Tibial nerve (tissue), 4 donors: ENCODE measurements around the gene C14orf93. TPM values are rescaled to one million over a fixed set of nuclear protein-coding genes. Genes with fewer than 3 reads are reported as not detected.

Experiments
- DNase-seq, 2 donors: peaks; one replicate each; pipeline ENCODE4 v3.0.0-alpha.2; 2019; ENCODE audit warnings: low spot score in 2 of 2
- H3K27ac ChIP-seq, 4 donors: fragments of 200-600 bp; sonication (generic) in 3 of 4; one replicate each; pipeline ENCODE4 v1.5.1; 2017 to 2019; ENCODE audit warnings: mild to moderate bottlenecking in 1 of 4
- H3K27me3 ChIP-seq, 2 donors: fragments of 200-600 bp; sonication (generic) in 1 of 2; one replicate each; pipeline versions ENCODE4 v1.5.1 to v1.6.0; 2017 to 2019
- H3K36me3 ChIP-seq, 3 donors: fragments of 200-600 bp; sonication (generic); one replicate each; pipeline ENCODE4 v1.5.1; 2018 to 2019
- H3K4me1 ChIP-seq, 4 donors: fragments of 200-600 bp; sonication (generic) in 3 of 4; one replicate each; pipeline ENCODE4 v1.5.1; 2017 to 2019
- H3K4me3 ChIP-seq, 4 donors: fragments of 200-600 bp; sonication (generic) in 3 of 4; one replicate each; pipeline ENCODE4 v1.5.1; 2017 to 2019; ENCODE audit warnings: mild to moderate bottlenecking in 1 of 4, moderate library complexity in 1 of 4
- H3K9me3 ChIP-seq, 4 donors: fragments of 200-600 bp; sonication (generic) in 3 of 4; one replicate each; pipeline ENCODE4 v1.5.1; 2017 to 2019
- EP300 ChIP-seq, 2 donors: sonication (generic); formaldehyde crosslinking; IDR thresholded peaks; one replicate each; pipeline ENCODE4 v1.6.1; 2017; ENCODE audit warnings: antibody characterized with exemption in 2 of 2, mild to moderate bottlenecking in 1 of 2
- POLR2A ChIP-seq, 2 donors: fragments of 450-650 bp; IDR thresholded peaks; one replicate each; pipeline ENCODE4 v1.6.1; 2017; ENCODE audit warnings: antibody characterized with exemption in 2 of 2, mild to moderate bottlenecking in 2 of 2, moderate library complexity in 2 of 2
- WGBS, 2 donors: methylation state at CpG; one replicate each; pipeline ENCODE4 v1.1.5; 2018; 5-methylcytosine and 5-hydroxymethylcytosine counted together
- total RNA-seq, 4 donors: library from RNA; depleted of rRNA; stranded (reverse); fragments of >200 nt; gene quantifications; one replicate each; pipeline ENCODE4 v1.1.0, GENCODE V29; 2016
- TF ChIP-seq, protein P1 (sequence below), 5 experiments: fragments of 200-600 bp in 3 of 5; fragments of 450-650 bp in 2 of 5; sonication (generic) in 3 of 5; IDR thresholded peaks; one replicate each; pipeline ENCODE4 v1.5.1; 2016 to 2019; ENCODE audit warnings: antibody characterized with exemption in 5 of 5, mild to moderate bottlenecking in 3 of 5, moderate library complexity in 2 of 5

Gene C14orf93, protein sequence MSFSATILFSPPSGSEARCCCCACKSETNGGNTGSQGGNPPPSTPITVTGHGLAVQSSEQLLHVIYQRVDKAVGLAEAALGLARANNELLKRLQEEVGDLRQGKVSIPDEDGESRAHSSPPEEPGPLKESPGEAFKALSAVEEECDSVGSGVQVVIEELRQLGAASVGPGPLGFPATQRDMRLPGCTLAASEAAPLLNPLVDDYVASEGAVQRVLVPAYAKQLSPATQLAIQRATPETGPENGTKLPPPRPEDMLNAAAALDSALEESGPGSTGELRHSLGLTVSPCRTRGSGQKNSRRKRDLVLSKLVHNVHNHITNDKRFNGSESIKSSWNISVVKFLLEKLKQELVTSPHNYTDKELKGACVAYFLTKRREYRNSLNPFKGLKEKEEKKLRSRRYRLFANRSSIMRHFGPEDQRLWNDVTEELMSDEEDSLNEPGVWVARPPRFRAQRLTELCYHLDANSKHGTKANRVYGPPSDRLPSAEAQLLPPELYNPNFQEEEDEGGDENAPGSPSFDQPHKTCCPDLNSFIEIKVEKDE
- 10 to 100 TPM in 1 of 4 donors, 1 to 10 TPM in 3; 8.4 to 18.6 (median 9.5) TPM for total RNA-seq

- DNase-seq = peak; percentile 60 to 70
- no peaks in the 10 kb centered on the region for H3K27me3 ChIP-seq
- H3K4me1 ChIP-seq = peaks cover 0 to 34% (median 5%) of the 10 kb centered on the region in 4 donors
- peak; percentile 18 to 50 for TF ChIP-seq POLR2A (IDR thresholded peaks at IDR 0.05)
- TF ChIP-seq, protein P1, sequence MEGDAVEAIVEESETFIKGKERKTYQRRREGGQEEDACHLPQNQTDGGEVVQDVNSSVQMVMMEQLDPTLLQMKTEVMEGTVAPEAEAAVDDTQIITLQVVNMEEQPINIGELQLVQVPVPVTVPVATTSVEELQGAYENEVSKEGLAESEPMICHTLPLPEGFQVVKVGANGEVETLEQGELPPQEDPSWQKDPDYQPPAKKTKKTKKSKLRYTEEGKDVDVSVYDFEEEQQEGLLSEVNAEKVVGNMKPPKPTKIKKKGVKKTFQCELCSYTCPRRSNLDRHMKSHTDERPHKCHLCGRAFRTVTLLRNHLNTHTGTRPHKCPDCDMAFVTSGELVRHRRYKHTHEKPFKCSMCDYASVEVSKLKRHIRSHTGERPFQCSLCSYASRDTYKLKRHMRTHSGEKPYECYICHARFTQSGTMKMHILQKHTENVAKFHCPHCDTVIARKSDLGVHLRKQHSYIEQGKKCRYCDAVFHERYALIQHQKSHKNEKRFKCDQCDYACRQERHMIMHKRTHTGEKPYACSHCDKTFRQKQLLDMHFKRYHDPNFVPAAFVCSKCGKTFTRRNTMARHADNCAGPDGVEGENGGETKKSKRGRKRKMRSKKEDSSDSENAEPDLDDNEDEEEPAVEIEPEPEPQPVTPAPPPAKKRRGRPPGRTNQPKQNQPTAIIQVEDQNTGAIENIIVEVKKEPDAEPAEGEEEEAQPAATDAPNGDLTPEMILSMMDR (IDR thresholded peaks at IDR 0.05) = no peak
- TF ChIP-seq EP300 (IDR thresholded peaks at IDR 0.05) = peak in 1 of 2 donors; percentile 56
- peak within 1 kb of the TSS; percentile 73 to 92 (median 86) for H3K27ac ChIP-seq
- no peaks in the 10 kb centered on the region for H3K9me3 ChIP-seq
- WGBS, 2 donors = 3 to 5% methylated on average over 34 to 40 of the region's 40 CpGs
- peak within 1 kb of the TSS; percentile 33 to 64 (median 42) for H3K4me3 ChIP-seq
- H3K36me3 ChIP-seq = no peaks in the 10 kb centered on the region
These were observed at the start of gene C14orf93 for GRCh38 chr14:23009939-23010726. C14orf93 (minus strand) TSS chr14:23010143; CDS start chr14:22999023, 11,120 bp downstream.

- Histone ChIP-seq H3K9me3 (no peaks in the 10 kb centered on the region), H3K36me3 (peaks cover 0 to 54% (median 23%) of the 10 kb centered on the region in 3 donors), H3K4me3 (no peak overlapping the region), H3K4me1 (peaks cover 0 to 36% (median 9%) of the 10 kb centered on the region in 4 donors), H3K27ac (peak overlapping the region in 1 of 4 donors; percentile 18), H3K27me3 (no peaks in the 10 kb centered on the region)
- TF ChIP-seq EP300 (IDR thresholded peaks at IDR 0.05) (no peak), POLR2A (IDR thresholded peaks at IDR 0.05) (no peak)
- TF ChIP-seq, protein P1 (IDR thresholded peaks at IDR 0.05) = no peak
- 86 to 88% methylated on average over 32 of the region's 32 CpGs for WGBS, 2 donors
- no peak for DNase-seq
These were observed 48.9 kb upstream of the C14orf93 start for GRCh38 chr14:23058654-23059504.

DNA sequence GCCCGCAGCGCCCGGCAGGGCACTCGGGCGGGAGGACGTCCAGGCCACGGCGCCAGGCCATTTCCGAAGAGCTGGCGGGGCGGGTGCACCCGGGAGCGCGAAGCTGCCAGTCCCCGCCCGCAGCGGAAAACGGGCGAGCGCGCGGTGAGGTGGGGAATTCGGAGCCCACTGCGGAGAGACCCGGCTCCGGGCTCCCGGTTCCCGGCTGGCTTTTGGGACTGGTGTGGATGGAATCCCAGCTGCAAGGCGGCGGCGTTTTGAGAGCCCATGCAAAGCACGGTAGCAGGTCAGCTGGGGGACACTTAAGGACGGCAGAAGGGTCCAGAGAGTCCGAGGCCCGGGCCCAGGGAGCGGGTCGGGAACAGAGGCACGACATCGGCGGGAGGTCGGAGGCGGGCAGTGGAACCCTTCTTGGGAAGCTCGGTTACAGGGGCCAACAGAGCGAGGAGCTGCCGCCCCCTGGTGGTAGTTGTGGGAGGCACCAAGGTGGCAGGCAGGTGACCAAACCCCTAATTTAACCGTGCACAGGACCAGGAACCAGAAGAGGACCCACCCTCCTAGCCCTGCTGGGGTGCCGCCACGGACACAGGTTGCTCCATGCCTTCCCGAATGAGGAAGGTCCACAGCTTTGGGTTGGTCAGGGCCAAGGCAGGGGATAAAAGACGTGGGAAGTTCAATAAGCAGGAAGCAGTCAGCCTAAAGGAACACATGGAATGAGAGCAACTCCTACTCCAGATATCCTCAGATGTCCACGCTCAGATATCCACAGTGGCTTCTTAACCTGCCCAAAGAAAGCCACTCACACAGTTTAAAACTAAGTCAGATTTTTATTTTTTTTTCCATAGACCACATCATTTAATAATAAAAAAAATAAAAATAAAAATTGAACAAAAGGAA, 48.1 kb upstream of the C14orf93 start:
- Histone ChIP-seq H3K9me3 (no peaks in the 10 kb centered on the region), H3K36me3 (peaks cover 0 to 45% (median 15%) of the 10 kb centered on the region in 3 donors), H3K4me1 (peaks cover 0 to 35% (median 9%) of the 10 kb centered on the region in 4 donors), H3K27ac (peak overlapping the region in 3 of 4 donors; percentile 17 to 77 (median 21)), H3K4me3 (peak overlapping the region; percentile 52 to 83 (median 58)), H3K27me3 (no peaks in the 10 kb centered on the region)
- TF ChIP-seq, protein P1 (IDR thresholded peaks at IDR 0.05) = peak; percentile 92 to 98 (median 95)
- TF ChIP-seq POLR2A (IDR thresholded peaks at IDR 0.05) (no peak), EP300 (IDR thresholded peaks at IDR 0.05) (peak in 1 of 2 donors; percentile 9)
- 1 to 2% methylated on average over 27 to 41 of the region's 51 CpGs for WGBS, 2 donors
- peak; percentile 68 to 82 for DNase-seq
